HG02610 (cell line): Measurements from ENCODE around the gene UTS2.

ENCODE experiments used
- ATAC-seq: cut with Tn5 transposase; IDR thresholded peaks from one replicate; pipeline ENCODE4 v1.9.1; 2021; ENCODE audit warnings: mild to moderate bottlenecking, moderate library complexity; ENCODE audit not compliant: unreplicated experiment

The UTS2 gene

DNA sequence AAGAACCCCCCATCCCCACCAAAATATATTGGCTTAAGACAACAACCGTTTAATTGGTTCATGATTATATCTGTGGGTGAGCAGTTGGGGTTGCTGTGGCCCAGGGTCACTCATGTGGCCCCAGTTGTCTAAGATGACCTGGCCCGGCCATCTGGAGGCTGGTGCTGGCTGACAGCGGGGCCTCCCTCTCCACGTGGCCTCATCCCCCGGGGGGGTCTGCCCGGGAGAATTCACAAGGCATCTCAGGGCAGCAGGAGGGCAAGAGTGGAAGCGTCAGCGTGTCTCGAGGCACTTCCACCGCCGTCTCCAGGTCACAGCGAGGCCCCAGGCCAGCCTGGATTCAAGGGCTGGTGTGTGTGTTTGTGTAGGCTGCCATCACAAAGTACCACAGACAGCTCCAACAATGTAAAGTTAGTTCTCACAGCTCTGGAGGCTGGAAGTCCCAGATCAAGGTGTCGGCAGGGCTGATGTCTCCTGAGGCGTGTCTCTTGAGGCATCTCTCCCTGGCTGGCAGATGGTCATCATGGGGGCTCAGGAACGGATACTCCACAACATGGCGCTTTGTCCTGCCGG lies 11.0 kb upstream of the UTS2 start:
- no peak for ATAC-seq

DNA sequence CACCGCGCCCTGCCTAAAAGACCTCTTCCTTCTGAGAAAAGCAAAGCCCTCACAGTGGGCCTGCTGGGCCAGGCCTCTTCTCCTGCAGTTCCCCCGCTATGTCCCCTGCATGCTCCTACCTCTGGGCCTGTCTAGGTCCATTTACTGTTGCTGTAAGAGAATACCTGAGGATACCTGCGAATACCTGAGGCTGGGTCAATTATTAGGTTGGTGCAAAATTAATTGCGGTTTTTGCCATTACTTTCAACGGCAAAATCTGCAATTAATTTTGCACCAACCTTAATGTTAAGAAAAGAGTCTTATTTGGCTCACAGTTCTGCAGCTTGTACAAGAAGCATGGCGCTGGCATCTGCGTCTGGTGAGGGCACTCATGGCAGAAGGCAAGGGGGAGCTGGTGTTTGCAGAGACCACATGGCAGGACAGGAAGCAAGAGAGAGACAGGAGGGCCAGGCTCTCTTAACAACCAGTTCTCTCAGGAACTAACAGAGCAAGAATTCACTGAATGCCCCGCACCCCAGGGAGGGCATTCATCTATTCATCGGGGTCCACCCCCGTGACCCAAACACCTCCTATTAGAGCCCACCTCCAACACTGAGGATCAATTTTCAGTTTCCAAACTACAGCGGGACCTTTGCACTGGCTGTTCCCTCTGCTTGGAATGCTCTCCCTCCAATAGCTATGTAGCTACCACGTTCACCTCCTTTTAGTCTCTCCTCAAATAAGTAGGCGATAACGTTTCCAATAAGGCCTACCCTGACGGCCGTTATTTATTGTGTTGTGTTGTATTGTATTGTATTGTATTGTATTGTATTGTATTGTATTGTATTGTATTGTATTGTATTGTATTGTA lies 9.6 kb upstream of the UTS2 start:
- ATAC-seq = no peak

GRCh38 chr1:7861452-7861851 lies 8.6 kb upstream of the UTS2 start:
- ATAC-seq = no peak

- ATAC-seq = no peak
Measured at GRCh38 chr1:7860130-7860529, 7.3 kb upstream of the UTS2 start.

DNA sequence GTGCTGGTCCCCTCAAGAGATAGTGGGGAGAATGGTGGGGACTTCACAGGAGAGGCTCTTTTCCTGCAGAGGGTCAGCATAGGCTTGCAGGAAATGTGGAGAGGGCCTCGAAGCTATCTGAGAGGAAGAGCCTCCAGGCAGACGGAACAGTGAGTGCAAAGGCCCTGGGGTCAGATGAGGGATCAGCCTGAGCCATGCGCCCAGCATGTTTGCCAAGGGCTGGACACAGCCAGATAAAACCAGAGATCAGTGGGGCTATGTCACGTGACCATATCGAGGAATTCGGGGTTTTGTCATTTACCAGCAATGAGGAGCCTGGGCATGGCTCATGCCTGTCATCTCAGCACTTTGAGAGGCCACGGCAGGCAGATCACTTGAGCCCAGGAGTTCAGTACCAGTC lies 6.5 kb upstream of the UTS2 start:
- ATAC-seq = no peak

DNA sequence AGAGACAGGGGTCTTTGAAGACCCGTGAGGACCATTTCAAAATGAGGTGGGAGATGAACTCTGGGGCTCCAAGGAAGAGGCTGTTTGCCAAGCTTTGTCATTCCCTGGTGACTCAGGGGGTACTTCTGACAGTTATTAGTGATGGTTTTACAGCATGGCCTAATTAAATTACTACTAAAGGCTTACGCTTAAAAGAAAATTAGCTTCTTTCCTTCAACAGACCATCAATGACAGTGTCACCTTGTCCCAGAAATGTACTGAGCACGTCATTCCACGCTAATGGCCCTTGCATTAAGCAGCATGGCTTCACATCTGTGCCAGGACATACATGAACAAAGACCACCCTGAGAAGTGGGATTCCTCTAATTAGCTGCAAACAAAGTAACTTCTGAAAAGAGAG lies 5.1 kb upstream of the UTS2 start:
- no peak for ATAC-seq

- ATAC-seq = no peak
Measured at GRCh38 chr1:7857000-7857399, 4.1 kb upstream of the UTS2 start.

- ATAC-seq = no peak
Measured at GRCh38 chr1:7856345-7856744, 3.5 kb upstream of the UTS2 start.

- ATAC-seq = no peak
Measured at GRCh38 chr1:7853684-7854026, 790 bp upstream of the UTS2 start.

DNA sequence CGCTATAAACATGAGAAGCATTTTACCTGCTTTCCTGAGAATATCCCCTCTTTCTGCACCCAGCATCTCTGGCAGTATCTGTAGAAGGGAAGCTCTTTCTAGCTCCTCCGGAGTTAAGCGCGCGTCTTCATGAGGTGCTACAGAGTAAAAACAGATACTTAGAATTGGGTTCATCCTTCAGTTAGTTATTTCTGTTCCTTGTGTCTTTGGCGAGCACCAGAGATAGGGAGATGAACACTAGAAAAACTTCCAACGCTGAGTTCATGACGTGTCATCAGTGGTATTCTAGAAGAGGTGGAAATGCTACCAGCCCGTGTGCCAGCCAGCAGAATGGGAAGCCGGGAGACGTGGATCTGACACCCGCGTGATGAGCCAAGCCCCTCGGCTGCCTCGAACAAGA lies 2.1 kb downstream of the UTS2 start:
- ATAC-seq = no peak

DNA sequence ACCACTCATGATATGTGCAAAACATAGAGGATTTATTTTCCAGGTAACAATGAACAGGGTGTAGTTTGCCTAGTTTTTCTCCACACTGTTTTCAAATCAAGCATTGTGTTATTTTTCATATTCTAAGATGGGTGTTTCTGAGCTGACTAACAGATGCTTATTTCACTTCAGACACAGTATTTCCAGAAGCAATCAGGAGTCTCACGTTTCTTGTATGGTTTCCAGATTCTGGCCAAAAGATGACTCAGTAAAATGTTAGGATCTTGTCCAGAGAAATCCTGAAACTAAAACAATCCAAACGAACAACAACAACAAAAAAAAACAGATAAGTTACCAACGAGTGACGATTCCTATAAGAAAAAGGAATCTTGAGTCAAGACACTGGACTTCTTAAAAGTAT lies 5.3 kb downstream of the UTS2 start:
- ATAC-seq = no peak

GRCh38 chr1:7846656-7847055 lies 6.2 kb downstream of the UTS2 start:
- ATAC-seq = no peak

GRCh38 chr1:7845761-7846160 lies 7.1 kb downstream of the UTS2 start:
- ATAC-seq = no peak

DNA sequence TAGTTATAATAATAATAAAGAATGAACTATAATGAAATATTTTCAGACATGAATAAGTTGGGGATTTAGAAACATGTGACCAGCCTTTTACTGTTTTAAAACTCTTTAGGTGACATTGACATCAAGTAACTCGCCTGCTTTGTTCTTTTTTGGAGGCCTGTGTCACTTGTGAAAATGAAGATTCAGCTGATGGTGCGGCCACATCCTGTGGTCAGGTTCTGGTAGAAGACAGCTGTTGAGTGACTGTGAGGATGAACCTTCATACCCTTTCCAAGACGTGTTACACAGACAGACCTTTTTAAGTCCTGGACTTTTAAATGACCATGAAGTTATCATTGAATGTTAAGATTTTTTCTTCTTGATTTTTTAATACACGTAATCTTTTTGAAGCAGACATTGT lies 10.3 kb downstream of the UTS2 start:
- no peak for ATAC-seq

GRCh38 chr1:7839526-7839925 lies 13.3 kb downstream of the UTS2 start:
- ATAC-seq = no peak

- ATAC-seq = no peak
Measured at GRCh38 chr1:7838714-7839113, 14.2 kb downstream of the UTS2 start.

DNA sequence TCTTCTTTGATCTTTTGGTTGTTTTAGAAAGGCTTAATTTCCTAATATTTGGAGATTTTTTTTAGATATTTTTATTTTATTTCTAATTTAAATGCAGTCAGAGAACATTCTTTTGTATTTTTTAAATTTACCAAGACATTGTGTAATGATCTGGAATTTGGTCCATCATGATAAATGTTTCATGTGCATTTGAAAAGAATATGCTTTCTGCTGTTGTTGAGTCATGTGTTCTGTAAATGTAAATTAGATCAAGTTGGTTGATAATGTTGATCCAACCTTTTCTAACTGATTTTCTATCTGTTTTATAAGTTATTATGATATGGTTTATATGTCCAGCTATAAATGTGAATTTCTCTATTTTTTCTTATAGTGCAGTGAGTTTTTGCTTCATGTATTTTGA lies 19.8 kb downstream of the UTS2 start:
- ATAC-seq = no peak

GRCh38 chr1:7831458-7831857 lies 21.4 kb downstream of the UTS2 start:
- no peak for ATAC-seq

- ATAC-seq = no peak
Measured at GRCh38 chr1:7827126-7827955, 25.5 kb downstream of the UTS2 start.

GRCh38 chr1:7826363-7826762 lies 26.5 kb downstream of the UTS2 start:
- no peak for ATAC-seq

DNA sequence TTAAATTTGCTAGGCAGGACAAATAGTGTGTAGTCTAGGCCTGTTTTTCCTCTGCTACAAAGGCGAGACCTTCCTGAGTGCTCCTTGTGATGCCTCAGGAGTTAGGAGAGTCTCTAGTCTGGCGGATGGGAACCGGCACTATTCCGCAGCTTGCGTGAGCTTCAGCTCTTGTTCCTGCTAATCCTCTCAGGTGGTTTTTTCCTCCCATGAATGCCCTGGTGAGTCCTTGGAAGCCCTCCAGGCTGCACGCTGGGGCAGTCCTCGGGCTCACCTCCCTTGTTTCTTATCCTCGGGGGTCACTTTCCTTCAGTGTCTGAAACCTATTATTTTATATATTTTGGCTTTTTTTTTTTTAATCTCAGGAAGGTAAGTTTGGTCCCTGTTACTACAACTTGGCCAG lies 28.2 kb downstream of the UTS2 start:
- no peak for ATAC-seq

GRCh38 chr1:7821282-7821681 lies 31.6 kb downstream of the UTS2 start:
- no peak for ATAC-seq
